NB4 (cell line): ENCODE results near the gene OVCA2.

ENCODE experiments used
- CTCF ChIP-seq: IDR thresholded peaks from one replicate; pipeline ENCODE4 v1.5.1; 2012; ENCODE audit warnings: low read depth, low read length
- MAX ChIP-seq: IDR thresholded peaks from 2 replicates; pipeline ENCODE4 v1.6.1; 2011; ENCODE audit warnings: low read depth, low read length
- MYC ChIP-seq: IDR thresholded peaks from 2 replicates; pipeline ENCODE4 v1.6.1; 2011; ENCODE audit warnings: low read depth, low read length
- POLR2A ChIP-seq: IDR thresholded peaks from 2 replicates; pipeline ENCODE4 v1.6.1; 2011; ENCODE audit warnings: mild to moderate bottlenecking; ENCODE audit not compliant: insufficient read length; ENCODE audit errors: extremely low read depth

GRCh38 chr17:2090210-2090641 is 48.4 kb downstream of the OVCA2 start:
- no peak for TF ChIP-seq CTCF
- TF ChIP-seq POLR2A: no peak
- no peak for TF ChIP-seq MAX
- no peak for TF ChIP-seq MYC
